ENCODE data around the gene RPL6. TPM values are rescaled to one million over a fixed set of nuclear protein-coding genes. Genes with fewer than 3 reads are reported as not detected.

The RPL6 gene
- total and polyA plus RNA-seq, 10 of the 15 experiments (the other 5 are each of a cell fraction or from before 2014, with no cell fraction given) = 801 to 3,690 (median 2,265) TPM

GRCh38 chr12:112374166-112374740, 35.2 kb downstream of the RPL6 start:
- no peak for ATAC-seq
- Histone ChIP-seq H3K4me2 (ENCODE audit: control insufficient read depth, insufficient read depth) (no peak overlapping the region), H3K79me2 (ENCODE audit: control insufficient read depth, insufficient read depth, low read length) (peaks cover 55% of the 10 kb centered on the region), H3K27ac (ENCODE audit: control insufficient read depth, insufficient read depth) (no peak overlapping the region), H3K9ac (ENCODE audit: control insufficient read depth, insufficient read depth, low read length) (no peak overlapping the region), H3K36me3 (ENCODE audit: control insufficient read depth in 2 of 2, insufficient read depth in 2 of 2, low read length in 1 of 2) (no peaks in the 10 kb centered on the region; a peak in 2 of 4 replicates), H3K9me3 (replicated peaks; ENCODE audit: control insufficient read depth, insufficient read depth, low read length) (no peaks in the 10 kb centered on the region; the same call in 2 of the 3 replicates), H2AFZ (ENCODE audit: control insufficient read depth, low read depth, low read length) (no peak overlapping the region), H3K4me3 (no peak overlapping the region), H3K4me1 (ENCODE audit: control insufficient read depth, insufficient read depth, low read length) (peaks cover 5% of the 10 kb centered on the region; the same call in 1 of the 2 replicates), H4K20me1 (ENCODE audit: control insufficient read depth, insufficient read depth) (no peaks in the 10 kb centered on the region), H3K27me3 (replicated peaks in 1 of 2; ENCODE audit: control insufficient read depth in 2 of 2, insufficient read depth in 2 of 2, low read length in 1 of 2) (no peaks in the 10 kb centered on the region)
- no peak for FAIRE-seq
- 98% methylated on average over 3 of the region's 3 CpGs for WGBS (ENCODE audit: insufficient coverage, insufficient replicate concordance, low lambda C conversion rate, missing lambda C conversion rate)
- ChIA-PET SMC1A (ENCODE audit: uncharacterized antibody, unreplicated experiment) (interaction anchor here (1.1 kb wide), 1 partner anchor 10 kb away, joined by 3 read pairs; no protein-coding TSS in a partner anchor), RAD21 (ENCODE audit: unreplicated experiment) (no interaction called here), POLR2A (no interaction called here), CTCF (interaction anchor here (1.0 kb wide), 1 partner anchor 12 kb away, joined by 3 read pairs; no protein-coding TSS in a partner anchor)
- DNase-seq (ENCODE audit: low read depth, low spot score) = no peak
- intact Hi-C loops (cut with micrococcal nuclease; ENCODE audit: unreplicated experiment) (no loop called here), in situ Hi-C loops (cut with MboI) (no loop called here)
- BruUV-seq (replicated peaks) = no TSS peak
- TF ChIP-seq PAX8 (IDR thresholded peaks at IDR 0.05) (no peak), PRDM15 (CRISPR knock-in tag; IDR thresholded peaks at IDR 0.05) (no peak), REST (IDR thresholded peaks at IDR 0.05; ENCODE audit: low read depth, low read length) (no peak), NKRF (conservative IDR thresholded peaks at IDR 0.05) (no peak), ZNF592 (IDR thresholded peaks at IDR 0.05) (no peak), NFYB (IDR thresholded peaks at IDR 0.05; ENCODE audit: insufficient read depth, low read depth, low read length) (no peak), FOXM1 (IDR thresholded peaks at IDR 0.05; ENCODE audit: low read depth, low read length) (no peak), TARDBP (IDR thresholded peaks at IDR 0.05; ENCODE audit: borderline replicate concordance) (no peak), SIX5 (IDR thresholded peaks at IDR 0.05; ENCODE audit: low read depth, low read length, severe bottlenecking) (no peak), EED (IDR thresholded peaks at IDR 0.05; ENCODE audit: low read depth) (no peak)

Measured in GM12878 (cell line).